NT2/D1 (cell line): ENCODE measurements around the gene SDR42E2.
A peak's percentile ranks its signal among the peaks of the same experiment; 100 is the strongest.
"Not testable (repeated sequence)": the region's sequence is repeated elsewhere in the genome, so short reads cannot be mapped to it uniquely, and the experiment has no call there.

Source experiments
- DNase-seq: peaks from one replicate; pipeline ENCODE4 v3.0.0-alpha.2; 2011; ENCODE audit warnings: low read depth, low spot score
- H3K27me3 ChIP-seq: 2 replicates; pipeline ENCODE4 v1.6.0; 2011; ENCODE audit warnings: mild to moderate bottlenecking; ENCODE audit not compliant: insufficient read length, insufficient read depth
- H3K36me3 ChIP-seq: 2 replicates; pipeline ENCODE4 v1.6.1; 2011; ENCODE audit warnings: mild to moderate bottlenecking, low read length, mixed read lengths; ENCODE audit not compliant: insufficient read depth, insufficient read length
- H3K4me1 ChIP-seq: 2 replicates; pipeline ENCODE4 v1.5.1; 2011; ENCODE audit not compliant: insufficient read depth, insufficient read length
- H3K4me3 ChIP-seq: 2 replicates; pipeline ENCODE4 v1.5.1; 2011; ENCODE audit warnings: low read depth; ENCODE audit not compliant: insufficient read length
- H3K9ac ChIP-seq: 2 replicates; pipeline ENCODE4 v1.6.0; 2011; ENCODE audit warnings: low read depth; ENCODE audit not compliant: insufficient read length
- H3K9me3 ChIP-seq: 2 replicates; pipeline ENCODE4 v1.5.1; 2011; ENCODE audit warnings: mild to moderate bottlenecking, low read length; ENCODE audit not compliant: insufficient read depth
- SUZ12 ChIP-seq: IDR thresholded peaks from 2 replicates; pipeline ENCODE4 v1.6.1; 2011; ENCODE audit not compliant: insufficient read length, insufficient read depth; ENCODE audit errors: extremely low read depth
- YY1 ChIP-seq: IDR thresholded peaks from 2 replicates; pipeline ENCODE4 v1.6.1; 2011; ENCODE audit not compliant: insufficient read length, insufficient read depth
- ZNF274 ChIP-seq: IDR thresholded peaks from 2 replicates; pipeline ENCODE4 v1.6.1; 2011; ENCODE audit warnings: mild to moderate bottlenecking, low read depth, low read length

The SDR42E2 gene

DNA sequence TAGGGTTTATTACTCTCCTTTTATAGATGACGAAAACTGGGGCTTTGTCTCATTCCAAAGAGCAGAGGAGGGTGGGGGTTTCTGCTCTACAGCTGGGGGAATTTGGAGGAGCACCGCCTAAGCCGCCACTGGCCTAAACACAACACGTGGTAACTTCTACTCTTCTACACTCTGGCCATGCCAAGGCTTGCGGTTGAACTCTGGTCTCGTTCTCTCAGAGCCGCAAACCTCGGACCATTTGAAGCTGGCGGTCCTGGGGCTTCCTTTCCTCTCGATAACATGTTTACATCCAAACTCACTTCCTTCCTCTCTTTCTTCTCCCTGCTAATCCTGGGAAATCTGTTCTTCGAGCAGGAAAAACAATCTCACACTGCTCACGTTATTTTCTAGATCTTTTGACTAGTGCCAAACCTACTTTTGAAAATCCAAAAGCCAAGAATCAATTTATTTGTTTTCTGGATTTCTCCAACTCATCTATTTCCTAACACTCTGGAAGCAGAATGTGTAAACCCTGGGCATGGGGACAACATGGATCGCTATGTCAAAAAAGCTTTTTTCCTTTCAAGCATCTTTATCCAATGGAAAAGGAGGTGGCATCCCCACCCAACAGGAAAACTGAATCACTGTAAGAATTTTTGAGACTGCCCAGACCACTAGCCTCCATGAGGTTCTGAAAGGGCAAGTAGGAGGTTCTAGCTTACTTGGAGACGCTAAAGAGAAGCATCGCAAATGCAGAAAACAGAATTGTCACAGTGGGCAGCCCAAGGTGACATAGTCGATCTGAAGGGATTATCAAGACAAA is 30.2 kb downstream of the SDR42E2 start:
- Histone ChIP-seq H3K9ac (no peak overlapping the region), H3K36me3 (no peaks in the 10 kb centered on the region), H3K9me3 (no peaks in the 10 kb centered on the region), H3K27me3 (peaks cover 11% of the 10 kb centered on the region), H3K4me3 (no peak overlapping the region), H3K4me1 (no peaks in the 10 kb centered on the region)
- TF ChIP-seq SUZ12 (no peak), YY1 (no peak), ZNF274 (no peak)
- DNase-seq: no peak

DNA sequence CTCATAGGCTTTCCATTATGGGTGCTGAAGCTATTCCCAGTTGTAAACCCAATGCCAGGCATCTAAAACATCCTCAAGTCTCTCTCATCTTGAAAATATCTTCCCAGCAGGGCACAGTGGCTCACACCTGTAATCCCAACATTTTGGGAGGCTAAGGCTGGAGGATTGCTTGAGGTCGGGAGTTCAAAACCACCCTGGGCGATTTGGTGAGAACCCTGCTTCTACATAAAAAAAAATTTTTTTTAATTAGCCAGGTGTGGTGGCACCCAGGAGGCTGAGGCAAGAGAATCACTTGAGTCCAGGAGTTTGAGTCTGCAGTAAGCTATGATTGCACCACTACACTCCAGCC is 30.7 kb downstream of the SDR42E2 start:
- Histone ChIP-seq H3K9me3 (no peaks in the 10 kb centered on the region), H3K4me1 (no peaks in the 10 kb centered on the region), H3K36me3 (no peaks in the 10 kb centered on the region), H3K4me3 (no peak overlapping the region), H3K9ac (no peak overlapping the region), H3K27me3 (peaks cover 11% of the 10 kb centered on the region)
- no peak for DNase-seq
- no peak for TF ChIP-seq YY1
- TF ChIP-seq SUZ12: no peak
- no peak for TF ChIP-seq ZNF274

GRCh38 chr16:22194707-22195444 is 32.6 kb downstream of the SDR42E2 start:
- Histone ChIP-seq H3K4me1 (peaks cover 2% of the 10 kb centered on the region), H3K9me3 (no peaks in the 10 kb centered on the region), H3K9ac (no peak overlapping the region), H3K4me3 (no peak overlapping the region), H3K27me3 (peaks cover 3% of the 10 kb centered on the region), H3K36me3 (no peaks in the 10 kb centered on the region)
- no peak for DNase-seq
- TF ChIP-seq ZNF274: no peak
- TF ChIP-seq YY1: no peak
- TF ChIP-seq SUZ12: no peak

- no peak for TF ChIP-seq YY1
- no peak for TF ChIP-seq SUZ12
- no peak for TF ChIP-seq ZNF274
- no peak for DNase-seq
- Histone ChIP-seq H3K36me3 (no peaks in the 10 kb centered on the region), H3K27me3 (no peaks in the 10 kb centered on the region), H3K4me3 (no peak overlapping the region), H3K9ac (no peak overlapping the region), H3K9me3 (no peaks in the 10 kb centered on the region), H3K4me1 (peaks cover 2% of the 10 kb centered on the region)
Observed at GRCh38 chr16:22195445-22195694, 33.1 kb downstream of the SDR42E2 start.

GRCh38 chr16:22195695-22196558 is 33.6 kb downstream of the SDR42E2 start:
- peak overlapping the region; percentile 63 for H3K4me3 ChIP-seq

DNA sequence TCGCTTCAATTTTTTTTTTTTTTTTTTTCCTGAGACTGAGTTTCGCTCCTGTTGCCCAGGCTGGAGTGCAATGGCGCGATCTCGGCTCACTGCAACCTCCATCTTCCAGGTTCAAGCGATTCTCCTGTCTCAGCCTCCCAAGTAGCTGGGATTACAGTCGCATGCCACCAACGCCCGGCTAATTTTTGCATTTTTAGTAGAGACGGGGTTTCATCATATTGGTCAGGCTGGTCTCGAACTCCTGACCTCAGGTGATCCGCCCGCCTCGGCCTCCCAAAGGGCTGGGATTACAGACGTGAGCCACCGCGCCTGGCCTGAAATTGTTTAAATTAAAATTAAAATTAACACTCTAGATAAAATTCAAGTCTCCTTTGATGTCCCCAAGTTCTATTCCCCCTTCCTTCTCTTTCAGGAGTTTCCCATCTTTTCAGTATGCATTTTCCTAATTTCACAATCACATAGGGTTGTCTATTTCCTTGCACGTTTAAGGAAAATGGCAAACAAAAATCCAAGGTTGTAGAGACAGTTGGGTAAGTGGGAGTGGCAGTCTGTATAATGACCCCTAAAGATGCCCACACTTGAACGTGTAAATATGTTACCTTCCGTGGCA is 34.4 kb downstream of the SDR42E2 start:
- DNase-seq, H3K9me3 ChIP-seq, H3K27me3 ChIP-seq, H3K4me3 ChIP-seq, H3K36me3 ChIP-seq, H3K4me1 ChIP-seq, H3K9ac ChIP-seq: not testable (repeated sequence)

More at GRCh38 chr16:22195695-22196558, 33.6 kb downstream of the SDR42E2 start:
- H3K27me3 ChIP-seq: no peaks in the 10 kb centered on the region
- no peaks in the 10 kb centered on the region for H3K9me3 ChIP-seq
- no peaks in the 10 kb centered on the region for H3K36me3 ChIP-seq
- no peak for TF ChIP-seq SUZ12
- TF ChIP-seq YY1: no peak
- no peak for TF ChIP-seq ZNF274
- H3K9ac ChIP-seq: peak overlapping the region; percentile 85
- peaks cover 2% of the 10 kb centered on the region for H3K4me1 ChIP-seq
- peak; percentile 77 for DNase-seq
